Measurements from ENCODE around the gene PKD1L1. TPM values are rescaled to one million over a fixed set of nuclear protein-coding genes. Genes with fewer than 3 reads are reported as not detected.
A peak's percentile ranks its signal among the peaks of the same experiment; 100 is the strongest.

Gene PKD1L1
- total RNA-seq, 2 donors from 2014 or later = 0.59 to 40.9 TPM

DNA sequence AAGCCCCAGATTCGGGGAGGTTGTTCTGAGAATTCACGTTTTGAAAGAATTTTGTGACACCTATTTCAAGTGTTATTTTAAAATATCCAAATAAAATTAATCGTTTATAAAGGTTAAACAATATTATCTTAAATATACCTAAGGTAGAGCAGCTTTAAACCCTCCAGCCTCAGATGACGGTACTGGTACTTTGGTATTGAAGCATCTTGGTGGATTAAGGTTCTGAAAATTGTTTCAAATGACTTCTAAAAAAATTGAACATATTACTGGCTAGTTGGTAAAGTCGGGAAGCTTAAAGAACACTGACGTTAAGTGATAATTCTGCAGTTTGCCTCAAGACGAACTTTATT lies 31.5 kb upstream of the PKD1L1 start:
- no peak for DNase-seq (ENCODE audit: low spot score)
- Histone ChIP-seq H3K4me1 (replicated peaks) (no peaks in the 10 kb centered on the region), H3K27ac (peak overlapping the region; percentile 79 to 88), H3K9me3 (no peaks in the 10 kb centered on the region), H3K36me3 (no peaks in the 10 kb centered on the region), H3K27me3 (replicated peaks; ENCODE audit: insufficient read depth) (no peaks in the 10 kb centered on the region), H3K4me3 (peak overlapping the region; percentile 61 to 78)
- no peak for TF ChIP-seq POLR2AphosphoS5 (IDR thresholded peaks at IDR 0.05)
- 17% methylated on average over 7 of the region's 7 CpGs for WGBS
- intact Hi-C loops (cut with DNase I) = no loop called here

- Histone ChIP-seq H3K4me3 (peak within 1 kb of the TSS; percentile 61 to 78), H3K27ac (peak within 1 kb of the TSS; percentile 79 to 88), H3K4me1 (replicated peaks) (no peaks in the 10 kb centered on the region), H3K36me3 (no peaks in the 10 kb centered on the region), H3K27me3 (replicated peaks; ENCODE audit: insufficient read depth) (no peaks in the 10 kb centered on the region), H3K9me3 (no peaks in the 10 kb centered on the region)
- intact Hi-C loops (cut with DNase I) = no loop called here
- TF ChIP-seq CTCF (IDR thresholded peaks at IDR 0.05) = peak in 1 of 4 experiments; percentile 12
- peak; percentile 53 for TF ChIP-seq POLR2A (IDR thresholded peaks at IDR 0.05)
- TF ChIP-seq POLR2AphosphoS5 (IDR thresholded peaks at IDR 0.05) = peak; percentile 69
- 1% methylated on average over 61 of the region's 62 CpGs for WGBS
- DNase-seq (ENCODE audit: low spot score) = peak; percentile 68
These were observed 31.0 kb upstream of the PKD1L1 start, which contains the start of gene HUS1 for GRCh38 chr7:47979145-47979831. HUS1 (minus strand) TSS chr7:47979615; CDS start chr7:47979519, 96 bp downstream.

- intact Hi-C loops (cut with DNase I) = no loop called here
- Histone ChIP-seq H3K4me1 (replicated peaks) (no peaks in the 10 kb centered on the region), H3K27ac (peak overlapping the region; percentile 79 to 88), H3K36me3 (no peaks in the 10 kb centered on the region), H3K27me3 (replicated peaks; ENCODE audit: insufficient read depth) (no peaks in the 10 kb centered on the region), H3K4me3 (peak overlapping the region; percentile 61 to 78), H3K9me3 (no peaks in the 10 kb centered on the region)
- WGBS = 9% methylated on average over 4 of the region's 4 CpGs
- TF ChIP-seq POLR2A (IDR thresholded peaks at IDR 0.05) = no peak
- no peak for TF ChIP-seq POLR2AphosphoS5 (IDR thresholded peaks at IDR 0.05)
- no peak for TF ChIP-seq CTCF (IDR thresholded peaks at IDR 0.05)
- DNase-seq (ENCODE audit: low spot score) = no peak
These were observed 30.5 kb upstream of the PKD1L1 start for GRCh38 chr7:47978790-47979144.

- H3K27me3 ChIP-seq (replicated peaks; ENCODE audit: insufficient read depth) = no peaks in the 10 kb centered on the region
- TF ChIP-seq POLR2A (IDR thresholded peaks at IDR 0.05) (no peak), CTCF (IDR thresholded peaks at IDR 0.05) (no peak), POLR2AphosphoS5 (IDR thresholded peaks at IDR 0.05) (no peak)
- DNase-seq (ENCODE audit: low spot score) = no peak
- no peaks in the 10 kb centered on the region for H3K9me3 ChIP-seq
- 71% methylated on average over 1 of the region's 1 CpG for WGBS
- intact Hi-C loops (cut with DNase I) = no loop called here
- no peak overlapping the region for H3K4me3 ChIP-seq
- H3K36me3 ChIP-seq = no peaks in the 10 kb centered on the region
- no peak overlapping the region for H3K27ac ChIP-seq
- no peaks in the 10 kb centered on the region for H3K4me1 ChIP-seq (replicated peaks)
These were observed 25.5 kb upstream of the PKD1L1 start for GRCh38 chr7:47973739-47974138.

DNA sequence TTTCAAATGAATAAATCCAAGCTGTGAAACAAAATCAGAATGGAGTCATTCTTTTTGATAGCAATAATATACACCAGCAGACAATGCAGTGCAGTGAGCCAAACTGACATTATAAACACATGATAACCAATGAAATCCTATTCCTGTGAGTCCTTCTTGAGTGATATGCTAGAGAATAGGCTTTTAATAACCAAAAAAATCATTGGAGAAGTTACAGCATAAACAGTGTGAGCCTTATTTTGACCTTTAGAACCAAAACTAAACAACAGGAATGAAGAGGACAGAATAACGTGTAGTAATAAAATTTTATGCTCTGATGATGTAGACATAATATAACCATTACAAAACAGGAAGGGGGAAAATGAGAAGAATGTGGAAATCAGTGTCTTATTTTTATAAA lies 22.5 kb upstream of the PKD1L1 start:
- WGBS = 15% methylated on average over 1 of the region's 1 CpG
- Histone ChIP-seq H3K27me3 (replicated peaks; ENCODE audit: insufficient read depth) (no peaks in the 10 kb centered on the region), H3K27ac (no peak overlapping the region), H3K36me3 (peaks cover 0 to 14% of the 10 kb centered on the region in 2 donors), H3K4me1 (replicated peaks) (no peaks in the 10 kb centered on the region), H3K9me3 (no peaks in the 10 kb centered on the region), H3K4me3 (no peak overlapping the region)
- intact Hi-C loops (cut with DNase I) = no loop called here
- TF ChIP-seq CTCF (IDR thresholded peaks at IDR 0.05) (no peak), POLR2AphosphoS5 (IDR thresholded peaks at IDR 0.05) (no peak), POLR2A (IDR thresholded peaks at IDR 0.05) (no peak)
- DNase-seq (ENCODE audit: low spot score) = no peak

Measured in prostate gland (tissue), 2 donors.